Activated CD4-positive, alpha-beta T cell treated with anti-CD3 and anti-CD28 coated beads, Interleukin-10, Interleukin-2, amounts not matched to agents 100 ng/mL and 50 ng/mL, durations not matched to agents 16 hours and 8 hours (primary cell): ENCODE measurements around the gene ANKRD18A.

Experiments
- DNase-seq: peaks from one replicate; pipeline ENCODE4 v3.0.0-alpha.2; 2020

Gene ANKRD18A

DNA sequence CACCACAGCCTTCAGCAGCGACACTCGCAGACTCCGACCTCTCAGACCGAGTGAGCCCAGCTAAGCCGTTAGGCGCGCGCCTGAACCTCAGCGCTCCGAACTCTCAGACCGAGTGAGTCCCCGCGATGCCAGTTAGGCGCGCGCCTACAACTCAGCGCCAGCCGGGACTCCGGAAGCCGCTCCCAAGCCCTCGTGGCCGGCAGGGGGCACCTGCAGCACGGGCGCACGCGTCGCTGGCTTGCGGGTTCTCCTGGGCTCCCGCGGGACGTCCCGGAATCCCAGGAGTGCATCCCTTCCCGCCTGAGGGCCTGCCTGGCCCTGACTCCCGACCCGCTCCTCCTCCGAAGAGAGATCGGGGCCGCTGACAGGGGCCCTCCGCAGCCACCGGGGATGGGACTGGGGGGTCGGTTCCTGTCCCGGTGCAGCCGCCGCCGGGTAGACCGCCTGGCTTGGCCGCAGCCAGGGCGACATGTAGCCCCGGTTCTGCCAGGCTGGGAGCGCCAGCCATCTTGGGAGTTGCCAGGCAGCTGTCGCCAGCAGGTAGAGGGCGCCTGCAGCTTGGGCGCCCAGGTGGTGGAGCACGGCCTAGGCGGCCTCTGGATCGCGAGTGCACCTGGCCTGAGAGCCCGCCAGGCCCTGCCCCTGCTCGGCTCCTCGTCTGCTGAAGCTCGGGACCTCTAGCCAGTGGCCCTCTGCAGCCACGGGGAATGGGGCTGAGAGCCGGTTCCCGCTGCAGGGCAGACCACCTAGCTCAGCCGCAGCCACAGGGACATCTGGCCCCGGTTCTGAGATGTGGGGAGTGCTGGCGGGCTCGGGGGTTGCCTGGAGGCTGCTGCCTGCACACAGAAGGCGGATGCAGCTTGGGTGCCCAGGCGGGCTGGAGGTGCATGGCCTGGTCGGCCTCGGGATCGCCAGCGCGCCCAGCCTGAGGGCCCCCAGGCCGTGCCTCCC is at the start of gene ANKRD18A:
TSS of gene ANKRD18A (minus strand) at position 114 of the 951 bp plus-strand sequence. CDS start 311 bp downstream, outside the sequence.
- DNase-seq: peak; percentile 84

DNA sequence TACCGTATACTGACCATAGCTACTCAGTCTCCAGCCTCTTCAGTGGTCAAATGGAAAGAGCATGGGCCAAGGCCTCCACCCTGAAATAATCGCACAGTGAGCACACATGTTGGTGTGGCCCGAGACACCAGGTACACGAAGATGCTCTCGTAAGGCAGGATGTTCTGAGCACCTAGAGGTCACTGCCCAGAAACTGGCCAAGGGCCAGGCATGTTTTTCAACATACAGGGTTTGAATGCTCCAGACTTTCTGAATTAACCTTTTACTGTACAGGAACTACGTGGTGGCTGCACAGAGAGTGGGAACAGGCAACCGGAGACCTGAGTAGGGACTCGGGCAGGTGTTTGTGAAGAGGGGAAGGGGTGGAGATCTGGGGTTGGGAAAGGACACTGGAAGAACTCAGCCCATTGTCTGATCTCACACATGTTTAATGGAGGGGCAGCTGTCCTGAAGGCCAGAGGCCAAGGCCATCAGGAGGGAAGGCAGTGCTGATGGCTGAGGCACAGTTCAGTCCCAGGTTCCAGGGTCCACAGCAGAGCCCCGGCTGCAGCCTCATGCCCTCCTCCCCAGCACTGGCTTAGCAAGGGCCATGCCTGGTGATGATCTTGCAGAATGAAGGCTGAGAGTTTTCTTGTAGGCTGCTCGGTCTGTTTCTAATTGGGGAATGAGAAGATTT is 48.5 kb upstream of the ANKRD18A start:
- no peak for DNase-seq

DNA sequence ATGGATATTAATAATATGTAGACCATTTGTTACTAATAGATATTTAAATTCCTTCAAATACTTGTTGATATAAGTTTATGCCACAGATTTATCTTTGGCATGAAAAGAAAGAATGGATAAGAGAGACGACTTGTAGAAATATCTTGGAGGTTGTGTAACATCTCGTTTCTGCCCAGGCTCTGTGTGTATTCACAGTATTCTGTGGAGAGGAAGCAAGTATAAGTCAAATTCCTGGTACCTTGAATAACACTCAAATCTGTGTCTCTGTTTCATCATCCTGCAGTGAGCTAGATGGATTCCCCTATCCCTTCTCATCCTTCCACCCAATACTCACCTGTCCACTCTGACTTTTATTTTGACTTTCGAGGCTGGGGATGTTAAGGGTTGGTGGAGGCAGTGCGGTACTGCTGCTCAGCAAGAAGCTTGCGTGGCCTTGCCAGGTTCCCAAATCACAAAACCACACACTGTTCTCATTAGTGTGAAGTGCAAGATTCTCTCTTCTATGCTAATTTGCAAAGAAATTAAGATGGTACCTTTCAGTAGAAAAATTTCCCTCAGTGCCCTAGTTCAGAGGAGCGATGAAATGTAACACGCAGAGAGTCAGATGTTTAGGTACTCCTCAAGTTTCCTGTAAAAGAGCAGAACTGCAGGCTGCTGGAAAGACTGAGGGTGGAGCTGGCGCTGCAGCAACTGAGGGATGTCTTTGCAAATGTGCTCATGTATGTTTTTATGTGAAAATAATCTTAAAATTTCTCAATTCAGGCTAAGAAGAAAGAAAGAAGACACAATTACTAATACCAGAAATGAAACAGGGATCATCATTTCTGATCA is 42.6 kb upstream of the ANKRD18A start:
- DNase-seq: no peak

DNA sequence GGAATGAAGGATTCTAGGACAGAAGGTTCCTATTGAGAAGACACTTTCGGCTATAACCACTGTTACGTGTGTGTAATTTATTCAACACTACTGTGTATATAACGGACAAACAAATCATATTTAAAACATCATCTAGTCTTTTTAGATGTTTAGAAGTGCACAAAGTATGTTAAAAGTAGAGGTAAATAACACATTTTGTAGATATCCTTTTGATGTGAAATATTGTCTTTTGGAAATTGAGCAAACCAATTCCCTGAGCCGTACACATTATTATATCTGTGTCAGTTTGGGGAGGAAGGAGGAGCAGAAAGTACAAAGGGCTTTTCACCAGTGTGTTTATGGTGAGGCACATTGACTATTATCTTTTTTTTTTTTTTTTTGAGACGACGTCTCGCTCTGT is 39.1 kb upstream of the ANKRD18A start:
- no peak for DNase-seq

DNA sequence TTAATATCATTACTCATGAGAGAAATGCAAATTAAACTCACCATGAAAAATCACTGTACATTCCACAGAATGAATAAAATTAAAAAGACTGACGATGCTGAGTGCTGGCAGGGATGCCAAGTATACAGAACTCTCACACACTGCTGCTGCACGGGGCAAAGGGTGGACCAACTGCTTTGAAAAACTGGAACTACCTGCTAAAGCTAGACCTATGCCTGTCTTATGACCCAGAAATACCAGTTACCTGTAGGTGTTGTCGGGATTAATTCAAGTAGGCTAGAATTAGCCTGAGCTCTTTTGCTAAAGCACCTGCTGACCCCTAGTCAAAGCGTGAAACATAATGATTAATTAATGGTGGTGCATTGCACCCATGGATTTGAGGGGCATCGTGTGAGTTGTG is 36.5 kb upstream of the ANKRD18A start:
- no peak for DNase-seq

DNA sequence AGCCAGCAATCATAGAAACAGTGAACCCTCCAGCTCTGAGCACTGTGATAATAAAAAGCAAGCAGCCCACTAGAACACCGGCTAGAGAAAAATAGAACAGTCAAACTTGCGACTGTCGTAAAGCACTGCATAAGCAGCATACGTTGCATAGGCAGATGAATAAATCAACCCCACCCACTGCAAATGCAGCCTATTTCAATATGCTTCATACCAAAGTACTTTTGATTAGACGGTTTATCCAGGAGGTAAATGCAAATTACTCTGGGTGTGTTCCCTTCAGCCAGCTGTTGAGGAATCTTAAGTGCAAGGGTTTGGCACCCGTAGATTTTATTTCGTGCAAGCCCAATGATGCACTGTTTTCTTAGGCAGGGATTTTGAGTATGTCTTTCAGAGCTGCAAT is 32.1 kb upstream of the ANKRD18A start:
- DNase-seq: no peak

DNA sequence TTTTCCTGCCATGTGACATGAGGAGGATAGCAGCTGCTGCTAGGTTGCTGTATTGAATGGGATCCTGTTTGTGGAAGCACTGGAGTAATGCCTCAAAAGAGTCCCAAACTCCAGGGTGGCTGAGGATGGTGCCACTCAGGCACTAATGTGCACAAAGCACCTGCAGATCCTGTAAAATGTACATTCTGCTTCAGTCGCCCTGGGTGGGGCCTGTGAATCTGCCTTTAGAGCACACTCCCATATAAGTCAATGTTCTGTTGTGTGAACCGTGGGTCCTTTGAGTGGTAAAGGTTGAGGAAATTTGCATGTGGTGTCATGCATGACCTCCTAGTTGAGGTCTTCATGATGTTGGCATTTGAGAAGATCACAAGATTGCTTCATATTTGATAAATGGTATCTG is 31.6 kb upstream of the ANKRD18A start:
- DNase-seq: no peak

DNA sequence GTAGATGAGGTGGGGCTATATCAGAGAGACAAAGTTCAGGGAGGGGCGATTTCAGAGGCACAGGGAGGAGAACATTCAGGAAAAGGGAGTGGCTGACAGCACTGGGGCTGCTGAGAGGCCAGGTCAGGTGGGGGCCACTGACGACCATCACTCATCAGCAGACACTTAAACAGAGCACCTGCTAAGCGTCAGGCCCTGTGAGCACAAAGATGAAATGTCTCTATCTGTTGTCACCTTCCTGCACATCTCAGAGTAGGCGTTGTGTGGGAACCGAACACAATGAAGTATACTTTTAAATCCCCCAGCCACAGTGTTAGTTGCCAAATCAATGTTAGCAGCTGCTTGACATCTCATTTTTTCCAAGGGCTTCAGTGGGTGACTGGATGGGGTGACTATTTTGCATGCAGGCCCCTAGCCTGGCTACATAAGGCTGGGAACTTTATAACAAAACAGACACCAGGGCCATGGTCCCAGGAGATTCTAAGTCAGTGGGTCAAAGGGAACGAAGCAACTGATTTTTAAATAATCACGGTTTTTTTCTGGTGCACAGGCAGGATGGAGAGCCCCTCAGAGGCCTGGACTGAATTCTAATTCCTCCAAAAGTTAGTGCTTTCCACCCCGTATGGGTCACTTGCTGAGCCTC is 31.1 kb upstream of the ANKRD18A start:
- no peak for DNase-seq

DNA sequence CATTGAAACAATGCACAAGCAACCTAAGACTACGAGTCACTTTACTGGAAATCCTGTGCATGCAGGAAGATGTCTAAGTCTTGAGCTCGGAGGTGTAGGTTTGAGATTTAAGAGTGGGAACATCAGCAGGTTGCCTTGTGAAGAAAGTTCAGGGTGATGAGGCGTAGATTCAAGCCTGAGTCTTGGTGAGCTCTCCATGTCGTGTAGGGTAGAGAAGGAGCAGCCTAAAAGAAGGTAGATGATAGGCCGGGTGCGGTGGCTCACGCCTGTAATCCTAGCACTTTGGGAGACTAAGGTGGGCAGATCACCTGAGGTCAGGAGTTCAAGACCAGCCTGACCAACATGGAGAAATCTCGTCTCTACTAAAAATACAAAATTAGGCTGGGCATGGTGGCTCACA is 30.2 kb upstream of the ANKRD18A start:
- DNase-seq: no peak

DNA sequence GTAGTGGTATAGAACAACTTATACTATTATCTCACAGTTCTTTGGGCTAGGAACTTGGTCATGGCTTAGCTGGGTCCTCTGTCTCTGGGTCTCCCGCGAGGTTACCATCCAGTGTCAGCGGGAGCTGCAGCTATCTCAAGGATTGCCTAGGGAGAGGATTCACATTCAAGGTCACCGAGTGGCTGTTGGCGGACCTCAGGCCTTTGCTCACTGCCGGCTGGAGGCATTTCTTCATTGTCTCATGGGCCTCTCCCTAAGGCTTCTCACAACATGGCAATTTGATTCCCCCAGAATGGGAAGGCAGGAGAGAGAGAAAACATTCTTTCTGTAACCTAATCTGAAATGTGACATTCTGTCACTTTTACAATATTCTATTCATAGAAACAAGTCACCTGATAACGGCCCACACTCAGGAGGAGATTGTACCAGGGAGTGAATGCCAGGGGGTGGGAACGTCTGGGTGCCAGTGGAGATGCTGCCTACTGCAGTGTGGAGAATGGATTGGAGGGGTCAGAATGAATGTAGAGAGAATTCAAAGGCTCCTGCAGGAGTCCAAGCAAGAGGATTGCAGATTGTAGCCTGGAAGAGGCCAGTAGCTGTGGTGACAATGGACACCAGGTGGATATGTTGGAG is 29.5 kb upstream of the ANKRD18A start:
- DNase-seq: no peak

DNA sequence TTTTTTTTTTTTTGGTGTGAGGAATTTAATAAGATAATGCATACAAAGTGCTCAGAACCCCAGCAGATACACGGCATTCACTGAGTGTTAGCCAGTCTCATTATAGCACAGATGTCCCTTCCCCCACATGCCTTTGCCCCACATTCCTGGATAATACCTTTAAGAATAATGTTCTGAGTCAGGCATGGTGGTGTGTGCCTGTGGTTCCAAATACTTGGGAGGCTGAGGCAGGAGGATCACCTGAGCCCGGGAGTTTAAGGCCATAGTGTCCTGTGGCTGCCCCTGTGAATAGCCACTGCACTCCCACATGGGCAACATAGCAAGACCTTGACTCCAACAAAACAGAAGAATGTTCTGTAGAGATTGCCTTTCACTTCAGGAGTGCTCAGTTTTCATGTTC is 24.2 kb upstream of the ANKRD18A start:
- no peak for DNase-seq

DNA sequence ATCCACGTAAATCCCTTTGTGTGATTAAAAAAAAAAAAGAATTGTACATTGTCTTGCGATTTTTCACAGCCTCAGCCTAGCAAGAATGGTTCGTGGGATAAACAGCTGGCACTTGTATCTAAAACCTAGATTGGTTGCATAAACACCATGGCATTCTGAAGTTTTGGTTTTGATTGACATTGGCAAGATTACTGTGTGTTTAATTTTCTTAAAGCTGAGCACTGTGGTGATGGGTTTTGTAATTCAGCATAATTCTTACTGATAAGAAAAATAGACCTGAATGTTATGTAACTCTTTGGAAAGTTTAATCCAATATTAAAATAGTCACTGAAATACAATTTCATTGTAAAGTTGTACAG is 23.4 kb upstream of the ANKRD18A start:
- no peak for DNase-seq

DNA sequence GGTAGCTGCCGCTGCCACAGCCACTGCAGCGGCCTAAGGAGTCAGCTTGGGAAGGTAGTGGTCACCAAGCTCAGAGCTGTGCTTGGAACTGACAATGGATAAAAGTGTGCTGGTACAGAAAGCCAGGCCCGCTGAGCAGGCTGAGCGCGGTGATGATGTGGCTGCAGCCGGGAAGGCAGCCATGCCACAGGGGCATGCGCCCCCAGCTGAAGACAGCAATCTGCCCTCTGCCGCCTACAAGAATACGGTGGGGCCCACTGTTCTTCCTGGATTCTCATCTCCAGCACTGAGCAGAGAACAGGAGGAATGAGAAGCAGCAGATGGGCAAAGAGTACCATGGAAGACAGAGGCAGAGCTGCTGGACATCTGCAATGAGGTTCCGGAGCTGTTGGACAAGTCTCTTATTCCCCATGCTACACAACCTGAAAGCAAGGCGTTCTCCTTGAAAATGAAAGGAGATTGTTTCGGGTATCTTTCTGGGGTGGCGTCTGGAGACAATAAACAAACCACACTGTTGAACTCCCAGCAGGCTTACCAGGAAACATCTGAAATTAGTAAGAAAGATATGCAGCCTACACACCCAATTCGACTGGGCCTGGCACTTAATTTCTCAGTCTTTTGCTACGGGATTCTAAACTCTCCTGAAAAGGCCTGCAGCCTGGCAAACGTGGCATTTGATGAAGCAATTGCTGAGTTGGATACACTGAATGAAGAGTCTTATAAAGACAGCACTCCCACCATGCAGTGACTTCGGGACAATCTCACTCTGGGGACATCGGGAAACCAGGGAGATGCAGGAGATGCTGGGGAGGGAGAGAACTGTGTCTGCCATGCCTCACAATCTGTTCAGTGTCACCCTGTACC is 22.8 kb upstream of the ANKRD18A start:
- DNase-seq: no peak

DNA sequence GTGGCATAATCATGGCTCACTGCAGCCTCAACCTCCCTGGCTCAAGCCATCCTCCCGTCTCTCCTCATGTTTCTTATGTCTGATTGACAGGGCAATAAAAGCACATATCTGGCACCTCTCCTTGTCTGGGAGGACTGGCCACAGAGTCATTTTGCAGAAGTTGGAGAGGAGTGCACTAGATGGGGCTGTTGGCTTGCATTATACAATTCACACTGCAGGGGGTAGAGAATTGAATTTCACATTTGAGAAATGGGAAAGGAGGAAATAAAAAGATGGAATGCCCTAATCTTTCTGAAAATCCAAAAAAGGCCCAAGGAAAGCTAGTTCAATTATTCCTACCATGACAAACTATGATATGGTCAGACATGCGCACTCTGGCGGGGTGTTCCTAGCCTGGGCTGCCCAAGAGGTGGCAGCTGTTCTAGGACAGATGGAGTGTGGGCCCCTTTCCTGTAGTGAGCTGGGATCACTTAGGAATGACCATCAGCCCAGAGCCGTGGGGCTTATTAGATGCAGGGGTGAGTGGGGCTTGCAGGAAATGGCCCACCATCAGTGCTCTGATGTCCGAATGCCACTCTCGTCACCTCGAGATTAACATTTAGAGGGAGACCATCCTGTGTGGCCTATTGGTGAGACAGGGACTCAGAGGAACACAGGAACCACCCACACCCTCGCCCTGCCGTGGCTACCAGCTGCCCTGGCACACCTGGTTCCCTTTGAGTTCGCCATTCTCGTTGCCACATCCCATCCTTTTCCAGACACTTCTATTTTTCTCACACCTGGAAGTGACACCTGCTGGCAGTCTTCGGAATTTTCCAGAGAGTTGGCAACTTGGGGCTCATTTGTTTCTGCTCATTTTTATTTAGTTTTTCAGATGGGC is 21.8 kb upstream of the ANKRD18A start:
- DNase-seq: no peak

DNA sequence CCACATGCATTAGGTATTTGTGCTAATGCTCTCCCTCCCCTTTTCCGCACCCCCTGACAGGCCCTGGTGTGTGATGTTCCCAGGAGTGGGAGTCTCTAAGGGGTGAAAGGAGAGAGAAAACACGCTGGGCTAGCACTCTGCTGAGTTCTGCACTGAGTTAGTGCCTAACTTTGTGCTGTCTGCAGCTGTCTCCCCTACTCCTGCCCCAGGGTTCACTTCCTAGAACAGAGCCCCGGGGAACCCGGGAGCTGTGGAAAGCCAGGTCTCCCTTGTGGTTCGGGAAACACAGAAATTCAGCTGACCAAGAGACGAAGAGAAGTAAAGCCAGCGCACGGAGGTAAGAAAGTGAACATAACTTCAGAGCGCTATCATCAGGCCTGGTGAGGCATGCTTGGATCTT is 20.7 kb upstream of the ANKRD18A start:
- no peak for DNase-seq

DNA sequence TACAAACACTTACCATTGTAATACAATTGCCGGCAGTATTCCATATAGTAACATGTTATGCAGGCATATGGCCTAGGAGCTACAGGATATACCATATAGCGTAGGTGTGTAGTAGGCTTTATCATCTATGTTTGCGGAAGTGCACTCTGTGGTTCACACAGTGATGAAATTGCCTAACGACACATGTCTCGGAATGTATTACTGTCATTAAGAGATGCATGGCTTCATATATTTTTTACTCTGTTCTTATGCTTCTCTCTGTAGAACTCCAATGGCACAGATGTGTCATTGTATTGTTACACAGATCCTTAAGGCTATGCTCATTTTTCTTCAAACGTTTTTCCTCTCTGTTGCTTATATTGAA is 19.2 kb upstream of the ANKRD18A start:
- DNase-seq: no peak

DNA sequence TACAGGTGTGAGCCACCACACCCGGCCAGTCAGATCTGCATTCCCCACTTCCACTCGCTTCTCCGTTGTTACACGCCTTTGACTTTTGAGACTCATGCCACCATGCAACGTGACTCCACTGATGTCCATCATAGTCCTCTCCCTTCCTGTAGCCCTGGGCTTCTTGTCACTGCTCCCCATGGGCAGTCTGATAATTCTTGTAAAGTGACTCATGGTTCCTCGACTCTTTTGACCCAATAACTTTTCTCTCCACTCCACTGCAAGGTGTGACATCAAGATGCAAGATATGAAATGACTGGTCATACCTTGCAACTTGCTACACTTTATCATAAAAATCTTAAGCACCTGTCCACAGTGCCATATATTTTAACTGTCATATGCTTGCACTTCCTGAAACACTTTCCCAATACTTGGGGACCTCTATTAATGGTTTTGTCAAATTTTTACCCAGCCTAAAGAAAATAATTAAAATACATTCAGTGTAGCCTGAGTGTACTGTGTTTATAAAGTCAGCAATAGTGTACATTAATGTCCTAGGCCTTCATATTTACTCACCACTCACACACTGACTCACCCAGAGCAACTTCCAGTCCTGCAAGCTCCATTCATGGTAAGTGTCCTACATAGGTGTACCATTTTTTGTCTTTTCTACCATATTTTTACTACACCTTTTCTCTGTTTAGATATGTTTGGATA is 18.6 kb upstream of the ANKRD18A start:
- DNase-seq: no peak

DNA sequence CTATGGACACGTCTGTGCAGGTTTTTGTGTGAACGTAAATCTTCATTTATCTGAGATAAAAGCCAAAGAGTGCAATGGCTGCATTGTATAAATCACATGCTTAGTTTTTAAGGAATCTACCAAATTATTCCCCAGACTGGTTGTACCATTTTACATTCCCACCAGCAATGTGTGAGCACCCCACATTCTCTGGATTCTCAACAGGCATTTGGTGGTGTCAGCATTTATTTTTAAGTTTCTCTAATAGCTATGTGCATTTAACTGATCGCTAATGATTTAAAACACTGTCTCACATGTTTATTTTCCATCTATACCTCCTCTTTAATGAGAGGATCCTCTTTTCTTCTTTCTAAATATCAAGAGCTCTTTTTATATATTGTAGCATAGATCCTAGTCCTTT is 13.9 kb upstream of the ANKRD18A start:
- DNase-seq: no peak

DNA sequence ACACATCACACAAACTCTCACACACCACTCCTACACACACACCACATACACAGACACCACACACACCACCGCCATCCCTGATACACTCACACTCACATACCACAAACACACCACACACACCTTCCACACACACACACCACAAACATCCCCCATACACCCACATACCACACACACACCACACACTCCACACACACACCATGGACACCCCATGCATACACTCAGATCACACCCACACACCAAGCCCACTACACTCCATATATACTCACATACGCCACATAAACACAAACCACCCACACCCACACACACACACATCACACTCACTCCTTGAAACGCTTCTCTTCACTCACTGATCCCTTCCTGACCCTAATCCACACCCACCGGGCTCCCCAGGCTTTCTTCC is 9.1 kb upstream of the ANKRD18A start:
- no peak for DNase-seq

DNA sequence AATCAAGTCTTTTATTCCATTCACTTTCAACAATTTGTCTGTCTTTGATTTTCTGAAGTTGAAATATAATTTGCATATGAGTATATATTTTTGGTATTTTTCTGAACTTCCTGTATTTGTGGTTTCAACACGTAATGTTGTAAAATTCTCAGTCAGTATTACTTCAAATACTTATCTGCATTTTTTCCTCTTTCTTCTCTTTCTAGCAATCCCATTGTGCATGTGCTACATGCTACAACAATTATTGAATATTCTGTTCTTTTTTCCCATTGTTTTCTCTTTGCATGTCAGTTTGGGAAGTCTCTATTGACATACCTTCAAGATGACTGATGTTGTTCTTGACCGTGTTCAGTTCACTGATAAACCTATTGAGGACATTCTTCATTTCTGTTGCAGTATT is 5.6 kb upstream of the ANKRD18A start:
- DNase-seq: no peak
